A204.1 (cell line): ENCODE data around the gene ATOH8.
"Not testable (repeated sequence)": the region's sequence is repeated elsewhere in the genome, so short reads cannot be mapped to it uniquely, and the experiment has no call there.

Experiments used
- FAIRE-seq: peaks from 2 replicates; lab custom pipeline; 2012; peaks lifted over from hg19 to GRCh38; lab: Jason Lieb, UNC

ATOH8 gene, protein sequence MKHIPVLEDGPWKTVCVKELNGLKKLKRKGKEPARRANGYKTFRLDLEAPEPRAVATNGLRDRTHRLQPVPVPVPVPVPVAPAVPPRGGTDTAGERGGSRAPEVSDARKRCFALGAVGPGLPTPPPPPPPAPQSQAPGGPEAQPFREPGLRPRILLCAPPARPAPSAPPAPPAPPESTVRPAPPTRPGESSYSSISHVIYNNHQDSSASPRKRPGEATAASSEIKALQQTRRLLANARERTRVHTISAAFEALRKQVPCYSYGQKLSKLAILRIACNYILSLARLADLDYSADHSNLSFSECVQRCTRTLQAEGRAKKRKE

GRCh38 chr2:85753525-85754312 lies at the start of gene ATOH8:
ATOH8 (plus strand) TSS chr2:85753991; CDS start chr2:85754190, 199 bp downstream.
- FAIRE-seq = no peak

GRCh38 chr2:85704038-85704437 lies 49.8 kb upstream of the ATOH8 start:
- FAIRE-seq = no peak

GRCh38 chr2:85704800-85705679 lies 48.8 kb upstream of the ATOH8 start:
- FAIRE-seq = no peak

DNA sequence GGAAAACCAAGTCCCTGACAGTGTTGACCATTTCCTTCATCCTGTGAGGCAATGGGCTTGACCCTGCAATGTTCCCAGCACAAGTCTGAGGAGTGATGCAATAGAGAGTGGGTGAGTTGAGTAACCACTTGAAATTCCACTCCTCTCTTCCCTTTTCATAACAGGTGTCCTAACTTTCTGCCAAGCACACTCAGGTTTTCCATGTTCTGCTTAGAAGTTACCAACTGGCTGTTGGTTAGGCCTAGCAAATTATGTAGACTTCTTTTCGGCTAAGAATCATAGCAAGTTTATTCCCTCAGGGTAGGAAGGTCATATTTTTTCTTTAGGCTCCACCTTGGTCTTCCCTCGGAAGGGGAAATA lies 48.1 kb upstream of the ATOH8 start:
- no peak for FAIRE-seq

DNA sequence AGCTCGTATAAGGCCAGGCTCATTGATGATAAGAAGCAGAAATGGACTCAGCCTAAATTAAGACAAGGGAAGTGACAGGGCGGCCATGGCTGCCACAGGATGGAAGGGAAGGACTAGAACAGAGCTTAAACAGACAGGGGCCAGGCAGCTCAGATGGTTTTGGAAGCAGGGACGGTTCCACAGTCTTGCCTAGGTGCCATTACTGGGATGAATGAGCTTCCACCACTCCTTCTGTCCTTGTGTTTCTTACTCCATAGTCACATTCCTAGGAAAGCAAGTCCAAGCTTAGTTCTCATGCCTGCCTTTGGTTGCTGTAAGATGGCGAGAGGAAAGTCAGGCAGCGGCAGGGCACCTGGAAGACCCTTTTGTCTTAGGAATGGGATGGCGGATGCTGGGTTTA lies 47.7 kb upstream of the ATOH8 start:
- no peak for FAIRE-seq

- no peak for FAIRE-seq
These were observed 47.0 kb upstream of the ATOH8 start for GRCh38 chr2:85706599-85707296.

GRCh38 chr2:85707304-85707703 lies 46.5 kb upstream of the ATOH8 start:
- FAIRE-seq = peak; percentile 97

- no peak for FAIRE-seq
These were observed 45.1 kb upstream of the ATOH8 start for GRCh38 chr2:85708641-85709040.

DNA sequence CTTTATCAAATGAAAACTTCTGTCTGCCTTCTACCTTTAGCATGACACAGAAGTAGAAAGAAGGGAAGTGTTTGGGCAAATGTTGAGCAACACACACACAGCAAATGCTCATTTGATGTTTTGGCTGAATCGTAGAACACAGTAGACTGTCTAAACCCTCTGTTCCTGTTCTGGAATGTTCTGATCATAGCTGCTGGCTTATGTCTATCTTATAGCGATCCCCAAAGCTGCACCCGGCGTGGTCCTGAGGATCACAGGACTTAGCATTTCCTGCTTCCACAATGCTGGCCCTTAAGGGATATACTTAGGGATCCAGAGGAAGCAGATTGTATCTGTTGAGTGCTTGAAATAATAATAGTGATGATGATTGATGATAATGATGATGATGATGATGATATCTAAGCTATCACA lies 44.4 kb upstream of the ATOH8 start:
- no peak for FAIRE-seq

GRCh38 chr2:85710687-85711577 lies 42.9 kb upstream of the ATOH8 start:
- no peak for FAIRE-seq

DNA sequence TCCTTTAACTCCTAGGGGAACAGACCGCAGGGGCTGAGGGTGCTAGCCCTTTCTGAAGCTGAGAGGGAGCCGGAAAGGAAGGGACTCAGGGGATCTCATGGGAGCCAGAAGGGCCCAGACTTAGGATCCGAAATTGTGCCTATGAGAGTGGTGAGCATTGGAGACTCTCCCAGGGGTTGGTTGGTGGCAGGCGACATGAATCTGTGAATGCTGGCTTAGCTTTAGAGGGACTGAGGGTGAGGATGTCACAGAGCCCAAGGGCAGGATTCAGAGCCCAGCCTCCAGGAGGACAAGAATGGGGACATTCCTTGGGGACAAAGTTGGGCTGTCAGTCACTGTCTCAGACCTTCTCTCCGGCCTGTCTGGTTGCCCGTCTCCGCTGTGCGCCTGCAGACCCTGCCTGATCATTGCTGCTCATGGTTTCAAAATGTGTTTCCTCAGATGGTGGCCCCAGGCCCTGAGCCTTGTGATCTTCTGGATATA lies 42.2 kb upstream of the ATOH8 start:
- FAIRE-seq = no peak

- FAIRE-seq = no peak
These were observed 41.5 kb upstream of the ATOH8 start for GRCh38 chr2:85712336-85712735.

DNA sequence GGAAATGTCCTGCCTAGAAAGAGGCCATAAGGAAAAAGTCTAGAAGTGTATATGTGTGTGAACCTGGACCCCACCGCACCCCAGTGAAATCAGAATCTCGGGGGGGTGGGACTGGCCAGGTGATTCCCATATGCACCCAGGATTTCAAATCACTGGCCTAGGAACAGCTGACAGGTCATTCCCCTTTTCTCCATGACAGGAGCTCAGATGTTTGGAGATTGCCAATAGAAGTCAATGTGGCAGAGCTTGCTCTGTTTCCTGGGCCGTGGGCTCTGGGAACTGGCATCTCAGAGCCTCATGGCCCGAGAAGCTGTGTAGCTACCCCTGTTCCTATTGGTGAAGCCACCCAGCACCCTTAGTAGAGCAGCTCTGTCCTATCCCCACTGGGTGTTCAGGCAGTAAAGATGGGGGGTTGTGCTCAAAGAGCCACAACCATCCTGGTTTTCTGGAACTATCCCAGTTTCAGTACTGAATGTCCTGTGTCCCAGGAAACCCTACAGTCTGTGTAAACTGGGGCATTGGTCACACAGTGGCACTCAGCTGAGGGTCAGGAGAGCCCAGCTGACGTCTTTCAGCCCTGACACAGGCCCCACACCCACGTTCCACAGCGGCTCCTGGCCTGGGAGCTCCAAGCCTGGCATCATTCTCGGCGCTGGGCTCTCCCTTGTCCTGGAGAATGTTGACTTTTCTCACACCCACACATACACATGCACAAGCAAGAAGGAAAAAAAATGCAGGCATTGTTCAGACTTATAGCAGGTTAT lies 40.8 kb upstream of the ATOH8 start:
- FAIRE-seq = no peak

- FAIRE-seq = no peak
These were observed 40.0 kb upstream of the ATOH8 start for GRCh38 chr2:85713836-85714235.

DNA sequence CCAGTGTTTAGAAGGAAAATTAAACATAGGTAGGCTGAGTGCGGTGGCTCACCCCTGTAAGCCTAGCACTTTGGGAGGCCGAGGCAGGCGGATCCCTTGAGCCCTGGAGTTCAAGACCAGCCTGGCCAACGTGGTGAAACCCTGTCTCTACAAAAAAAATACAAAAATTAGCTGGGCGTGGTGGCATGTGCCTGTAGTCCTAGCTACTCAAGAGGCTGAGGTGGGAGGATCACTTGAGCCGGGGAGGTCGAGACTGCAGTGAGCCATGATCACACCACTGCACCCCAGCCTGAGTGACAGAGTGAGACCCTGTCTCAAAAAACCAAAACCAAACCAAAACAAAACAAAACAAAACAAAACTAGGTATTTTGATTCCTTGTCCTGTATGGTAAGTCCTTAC lies 39.4 kb upstream of the ATOH8 start:
- not testable (repeated sequence) for FAIRE-seq

GRCh38 chr2:85714841-85715240 lies 39.0 kb upstream of the ATOH8 start:
- FAIRE-seq = no peak

GRCh38 chr2:85716346-85716914 lies 37.4 kb upstream of the ATOH8 start:
- no peak for FAIRE-seq

GRCh38 chr2:85717308-85718008 lies 36.3 kb upstream of the ATOH8 start:
- FAIRE-seq = no peak

DNA sequence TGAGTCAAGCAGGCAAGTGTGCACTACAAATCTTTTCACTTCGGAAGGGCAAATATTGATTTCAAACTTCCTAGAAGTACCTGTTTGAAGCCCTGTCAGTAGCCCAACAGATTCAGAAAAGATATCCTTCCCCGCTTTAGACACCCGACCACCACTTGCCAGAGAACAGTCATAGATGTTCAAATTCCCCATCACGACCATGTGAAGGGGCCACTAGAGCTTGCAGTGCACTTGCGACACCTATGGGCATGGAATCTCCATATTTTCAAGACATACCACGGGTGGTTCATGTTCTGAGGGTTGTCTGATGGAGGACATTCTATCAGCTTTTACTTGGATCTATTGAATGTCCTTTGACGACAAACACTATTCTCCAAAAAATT lies 35.8 kb upstream of the ATOH8 start:
- FAIRE-seq = no peak
